ENCODE data around the gene KDM6B.

Gene KDM6B

GRCh38 chr17:7880076-7880868, 46.3 kb downstream of the KDM6B start:
- DNase-seq (ENCODE audit: low read depth in 2 of 2), result no peak

- DNase-seq (ENCODE audit: low read depth in 2 of 2), result no peak
Measured at GRCh38 chr17:7881276-7882054, 47.4 kb downstream of the KDM6B start.

DNA sequence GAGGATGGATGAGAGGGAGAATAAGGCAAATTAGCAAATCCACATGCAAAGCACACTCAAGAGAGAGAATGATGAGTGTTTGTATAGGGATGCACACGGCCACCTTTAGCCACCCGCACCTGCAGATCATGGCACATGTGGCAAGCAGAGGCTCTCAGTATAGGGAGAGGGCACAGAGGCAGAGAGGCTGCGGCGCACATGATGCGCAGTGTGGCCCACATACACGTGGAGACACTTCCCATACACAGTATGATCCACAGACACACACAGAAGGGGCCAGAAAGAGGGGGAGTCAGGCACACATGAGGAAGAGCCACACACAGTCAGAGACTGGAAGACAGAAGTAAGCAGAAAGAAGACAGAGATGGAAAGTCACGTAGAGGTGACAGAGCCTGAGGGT, 48.1 kb downstream of the KDM6B start:
- DNase-seq (ENCODE audit: low read depth in 2 of 2), result no peak

GRCh38 chr17:7882629-7883028, 48.6 kb downstream of the KDM6B start:
- DNase-seq (ENCODE audit: low read depth in 2 of 2), result no peak
